WTC11 (cell line): Measurements from ENCODE around the gene TMEM178A. TPM values are rescaled to one million over a fixed set of nuclear protein-coding genes. Genes with fewer than 3 reads are reported as not detected.

Source experiments
- ATAC-seq: fragments of 200-7000 bp; cut with Tn5 transposase; 2 replicates; pipeline ENCODE4 v1.10.0; 2021; ENCODE audit warnings: mild to moderate bottlenecking, moderate library complexity
- CTCF ChIA-PET: fragments of 300-600 bp; sonication (Branson Sonifier 250); formaldehyde crosslinking; loops from one replicate; lab custom pipeline; 2021; ENCODE audit warnings: antibody characterized with exemption; lab: Charles Lee
- POLR2A ChIA-PET: fragments of 350-600 bp; sonication (Branson Sonifier 250); formaldehyde crosslinking; loops from one replicate; lab custom pipeline; 2021; ENCODE audit warnings: antibody characterized with exemption; lab: Charles Lee
- DNase-seq: peaks from one replicate; pipeline ENCODE4 v3.0.0; 2021; ENCODE audit warnings: low spot score
- H3K27ac Mint-ChIP-seq: 2 replicates; pipeline ENCODE4 v1.8.0; 2021; ENCODE audit warnings: mixed read lengths
- H3K27me3 Mint-ChIP-seq: 2 replicates; pipeline ENCODE4 v1.8.0; 2021; ENCODE audit warnings: low read depth, mild to moderate bottlenecking, moderate library complexity, mixed read lengths
- H3K36me3 Mint-ChIP-seq: 2 replicates; pipeline ENCODE4 v1.8.0; 2021; ENCODE audit warnings: mixed read lengths
- H3K4me1 Mint-ChIP-seq: 2 replicates; pipeline ENCODE4 v1.8.0; 2022; ENCODE audit warnings: mixed read lengths
- H3K4me3 Mint-ChIP-seq: 2 replicates; pipeline ENCODE4 v1.8.0; 2021; ENCODE audit warnings: mild to moderate bottlenecking, moderate library complexity, mixed read lengths
- H3K9me3 Mint-ChIP-seq: 2 replicates; pipeline ENCODE4 v1.8.0; 2021; ENCODE audit warnings: mixed read lengths
- CTCF ChIP-seq: fragments of 200-600 bp; IDR thresholded peaks from 2 replicates; pipeline ENCODE4 v1.8.0; 2022; ENCODE audit warnings: antibody characterized with exemption
- FOXK1 ChIP-seq: sonication (generic); formaldehyde crosslinking; IDR thresholded peaks from 2 replicates; pipeline ENCODE4 v1.8.0; 2022; ENCODE audit warnings: mild to moderate bottlenecking, moderate library complexity, missing genetic modification reagents
- GABPB1 ChIP-seq: sonication (generic); formaldehyde crosslinking; IDR thresholded peaks from 2 replicates; pipeline ENCODE4 v1.8.1; 2023; ENCODE audit warnings: mild to moderate bottlenecking, missing genetic modification reagents
- HMGA2 ChIP-seq: fragments of 250-450 bp; sonication (Bioruptor Pico); IDR thresholded peaks from 2 replicates; pipeline ENCODE4 v1.4.0; 2021; ENCODE audit warnings: mild to moderate bottlenecking, moderate library complexity
- OVOL2 ChIP-seq: fragments of 250-450 bp; sonication (Bioruptor Pico); IDR thresholded peaks from 2 replicates; pipeline ENCODE4 v1.9.0; 2021; ENCODE audit warnings: mild to moderate bottlenecking, borderline replicate concordance
- PREB ChIP-seq: sonication (generic); formaldehyde crosslinking; IDR thresholded peaks from 2 replicates; pipeline ENCODE4 v1.8.1; 2022; ENCODE audit warnings: mild to moderate bottlenecking, missing genetic modification reagents, moderate library complexity, borderline replicate concordance
- PRRX2 ChIP-seq: fragments of 250-450 bp; sonication (Bioruptor Pico); IDR thresholded peaks from 2 replicates; pipeline ENCODE4 v1.8.0; 2021; ENCODE audit warnings: mild to moderate bottlenecking
- RORB ChIP-seq: fragments of 250-450 bp; sonication (Bioruptor Pico); IDR thresholded peaks from 2 replicates; pipeline ENCODE4 v1.9.0; 2021; ENCODE audit warnings: mild to moderate bottlenecking
- STAT6 ChIP-seq: sonication (generic); formaldehyde crosslinking; conservative IDR thresholded peaks from 2 replicates; pipeline ENCODE4 v1.8.1; 2023; ENCODE audit warnings: mild to moderate bottlenecking, low read depth, missing genetic modification reagents, moderate library complexity
- TP53 ChIP-seq: sonication (generic); formaldehyde crosslinking; IDR thresholded peaks from 2 replicates; pipeline ENCODE4 v1.8.1; 2023; ENCODE audit warnings: mild to moderate bottlenecking, missing genetic modification reagents
- USF1 ChIP-seq: sonication (generic); formaldehyde crosslinking; IDR thresholded peaks from 2 replicates; pipeline ENCODE4 v1.8.0; 2022; ENCODE audit warnings: mild to moderate bottlenecking, missing genetic modification reagents
- ZBTB43 ChIP-seq: sonication (generic); formaldehyde crosslinking; IDR thresholded peaks from 2 replicates; pipeline ENCODE4 v1.8.1; 2023; ENCODE audit warnings: mild to moderate bottlenecking, missing genetic modification reagents
- ZNF138 ChIP-seq: sonication (generic); formaldehyde crosslinking; conservative IDR thresholded peaks from 2 replicates; pipeline ENCODE4 v1.8.1; 2022; ENCODE audit warnings: mild to moderate bottlenecking, moderate library complexity, missing genetic modification reagents
- ZNF219 ChIP-seq: sonication (generic); formaldehyde crosslinking; IDR thresholded peaks from 2 replicates; pipeline ENCODE4 v1.8.0; 2023; ENCODE audit warnings: missing genetic modification reagents, mild to moderate bottlenecking, borderline replicate concordance
- total RNA-seq: library from RNA; stranded (reverse); gene quantifications from 3 replicates; pipeline ENCODE4 v1.2.3, GENCODE V29; 2021

Gene TMEM178A
- total RNA-seq, 1 experiment from 2014 or later, result 14.5 TPM

- no peak for TF ChIP-seq CTCF
- TF ChIP-seq GABPB1 (CRISPR knock-in tag), result no peak
- no peak for TF ChIP-seq TP53 (CRISPR knock-in tag)
These were observed 24.1 kb upstream of the TMEM178A start (continued) for GRCh38 chr2:39641635-39642034.

GRCh38 chr2:39642051-39642718 lies 23.5 kb upstream of the TMEM178A start:
- no peak for TF ChIP-seq FOXK1 (CRISPR knock-in tag)
- no peak for TF ChIP-seq HMGA2 (CRISPR knock-in tag)
- DNase-seq (no peak), ATAC-seq (no peak)
- ChIA-PET CTCF (interaction anchor here (0.6 kb wide), 1 partner anchor 44 kb away, joined by 4 read pairs; no protein-coding TSS in a partner anchor), POLR2A (no interaction called here)
- Mint-ChIP-seq H3K36me3 (no peaks in the 10 kb centered on the region), H3K4me1 (peaks cover 5% of the 10 kb centered on the region), H3K27me3 (peaks cover 2% of the 10 kb centered on the region; the same call in 1 of the 2 replicates), H3K4me3 (no peak overlapping the region), H3K27ac (no peak overlapping the region), H3K9me3 (no peaks in the 10 kb centered on the region)

- ChIA-PET CTCF (no interaction called here), POLR2A (no interaction called here)
- Mint-ChIP-seq H3K27ac (peak overlapping the region; percentile 41; the same call in 1 of the 2 replicates), H3K27me3 (peaks cover 2% of the 10 kb centered on the region; the same call in 1 of the 2 replicates), H3K36me3 (no peaks in the 10 kb centered on the region), H3K9me3 (no peaks in the 10 kb centered on the region), H3K4me3 (no peak overlapping the region), H3K4me1 (peaks cover 30% of the 10 kb centered on the region)
- DNase-seq (no peak), ATAC-seq (no peak)
- TF ChIP-seq PRRX2 (CRISPR knock-in tag), result no peak
- TF ChIP-seq PREB, result no peak
- no peak for TF ChIP-seq OVOL2 (CRISPR knock-in tag)
- no peak for TF ChIP-seq ZBTB43 (CRISPR knock-in tag)
- no peak for TF ChIP-seq ZNF219 (CRISPR knock-in tag)
These were observed 19.9 kb upstream of the TMEM178A start for GRCh38 chr2:39645826-39646225.

- Mint-ChIP-seq H3K4me3 (no peak overlapping the region), H3K9me3 (0 out of 2 replicates have a peak, but pooled peaks cover 2% of the 10 kb centered on the region), H3K27ac (peak overlapping the region; percentile 41; the same call in 1 of the 2 replicates), H3K27me3 (peaks cover 2% of the 10 kb centered on the region; the same call in 1 of the 2 replicates), H3K36me3 (no peaks in the 10 kb centered on the region)
- ATAC-seq, result no peak
- ChIA-PET POLR2A (no interaction called here), CTCF (no interaction called here)
- DNase-seq, result no peak
- TF ChIP-seq USF1 (CRISPR knock-in tag) (no peak), ZNF138 (CRISPR knock-in tag) (no peak), STAT6 (CRISPR knock-in tag) (no peak), RORB (CRISPR knock-in tag) (no peak), PREB (no peak)
- TF ChIP-seq, all 79 proteins: peak for 0
- peaks cover 30% of the 10 kb centered on the region for H3K4me1 Mint-ChIP-seq
These were observed 19.4 kb upstream of the TMEM178A start for GRCh38 chr2:39646267-39646666.
